Spleen (tissue), 11 donors: ENCODE measurements around the gene PLXNA2. TPM values are rescaled to one million over a fixed set of nuclear protein-coding genes. Genes with fewer than 3 reads are reported as not detected.

ENCODE experiments used
- DNase-seq: peaks from one replicate; pipeline ENCODE4 v3.0.0-alpha.2; 2020
- H3K27ac ChIP-seq, 8 donors: fragments of 200-600 bp; sonication (generic) in 7 of 8; 1 replicate in 4 of 8; 2 replicates in 4 of 8; pipeline versions ENCODE4 v1.5.0 to v1.8.0; 2016 to 2021; ENCODE audit warnings: inconsistent platforms in 4 of 8, mild to moderate bottlenecking in 4 of 8, moderate library complexity in 1 of 8
- H3K27me3 ChIP-seq, 7 donors: fragments of 200-600 bp; sonication (generic) in 6 of 7; replicated peaks in 1 of 7; 1 replicate in 4 of 7; 2 replicates in 3 of 7; pipeline versions ENCODE4 v1.5.0 to v1.8.0; 2016 to 2021; ENCODE audit warnings: inconsistent platforms in 3 of 7, mild to moderate bottlenecking in 1 of 7
- H3K36me3 ChIP-seq, 6 donors: fragments of 200-600 bp; sonication (generic) in 5 of 6; 1 replicate in 4 of 6; 2 replicates in 2 of 6; pipeline versions ENCODE4 v1.5.0 to v1.8.0; 2016 to 2021; ENCODE audit warnings: inconsistent platforms in 2 of 6
- H3K4me1 ChIP-seq, 6 donors: fragments of 200-600 bp; sonication (generic) in 5 of 6; 1 replicate in 3 of 6; 2 replicates in 3 of 6; pipeline versions ENCODE4 v1.5.0 to v1.8.0; 2016 to 2021; ENCODE audit warnings: inconsistent platforms in 3 of 6
- H3K4me3 ChIP-seq, 8 donors: fragments of 200-600 bp; sonication (generic) in 7 of 8; 1 replicate in 4 of 8; 2 replicates in 4 of 8; pipeline versions ENCODE4 v1.5.0 to v1.8.0; 2016 to 2021; ENCODE audit warnings: inconsistent platforms in 4 of 8, mild to moderate bottlenecking in 4 of 8, moderate library complexity in 2 of 8
- H3K9me3 ChIP-seq, 8 donors: fragments of 200-600 bp; sonication (generic) in 7 of 8; 1 replicate in 4 of 8; 2 replicates in 4 of 8; pipeline versions ENCODE4 v1.5.0 to v1.8.0; 2016 to 2021; ENCODE audit warnings: inconsistent platforms in 4 of 8
- POLR2A ChIP-seq, 3 donors: fragments of 450-650 bp; IDR thresholded peaks; one replicate each; pipeline ENCODE4 v1.5.1; 2017; ENCODE audit warnings: antibody characterized with exemption in 3 of 3, mild to moderate bottlenecking in 1 of 3
- POLR2AphosphoS5 ChIP-seq, 3 donors: sonication (generic); formaldehyde crosslinking; IDR thresholded peaks; one replicate each; pipeline ENCODE4 v1.5.1; 2017; ENCODE audit warnings: antibody characterized with exemption in 3 of 3
- WGBS, 5 donors: extraction: QIAGEN DNeasy Blood & Tissue Kit in 3 of 5; methylation state at CpG; one replicate each; pipeline versions ENCODE4 v1.1.5 to v1.1.7; 2013 to 2018; 5-methylcytosine and 5-hydroxymethylcytosine counted together
- intact Hi-C: fragments of 100-400 bp; cut with DNase I; formaldehyde crosslinking; loops from one replicate; pipeline ENCODE4 v1.15.0; 2023; ENCODE audit warnings: low total_unique reads
- polyA plus RNA-seq, 3 donors: library from polyadenylated mRNA; stranded (reverse); fragments of 200-250 nt; gene quantifications; one replicate each; pipeline ENCODE4 v1.2.1, GENCODE V29; 2013
- total RNA-seq, 7 donors: library from RNA; depleted of rRNA in 3 of 7; stranded (reverse); fragments of >200 nt in 3 of 7; fragmentation: NEBNext Ultra II Directional in 4 of 7; extraction: Animal tissue kit (Norgen Biotek cat#: 25700) in 4 of 7; gene quantifications; one replicate each; pipeline versions ENCODE4 v1.1.0 to v1.2.1, GENCODE V29; 2016 to 2021
- TF ChIP-seq, protein P1 (sequence below), 11 experiments: fragments of 200-600 bp in 7 of 11; fragments of 450-650 bp in 4 of 11; sonication (generic) in 4 of 11; IDR thresholded peaks in 8 of 11; conservative IDR thresholded peaks in 3 of 11; 1 replicate in 7 of 11; 2 replicates in 4 of 11; pipeline versions ENCODE4 v1.4.0 to v1.8.0; 2016 to 2021; ENCODE audit warnings: antibody characterized with exemption in 11 of 11, inconsistent platforms in 4 of 11, mild to moderate bottlenecking in 1 of 11
- donor health status: healthy with polysubstance abuse.
- donor health status: DM: no; HTN: no; CAD: no; lungs with moderate emphysema.
- donor health status: DM: no; HTN: no; CAD: no.
- donor health status: Bipolar disorder and iron deficiency.
- donor health status: healthy.
- donor health status: DM: no; HTN: no; CAD: no.
- donor health status: DM: yes; HTN: yes; CAD: no.

Gene PLXNA2
- total and polyA plus RNA-seq, 10 donors, result 0.93 to 16.9 (median 7.0) TPM

DNA sequence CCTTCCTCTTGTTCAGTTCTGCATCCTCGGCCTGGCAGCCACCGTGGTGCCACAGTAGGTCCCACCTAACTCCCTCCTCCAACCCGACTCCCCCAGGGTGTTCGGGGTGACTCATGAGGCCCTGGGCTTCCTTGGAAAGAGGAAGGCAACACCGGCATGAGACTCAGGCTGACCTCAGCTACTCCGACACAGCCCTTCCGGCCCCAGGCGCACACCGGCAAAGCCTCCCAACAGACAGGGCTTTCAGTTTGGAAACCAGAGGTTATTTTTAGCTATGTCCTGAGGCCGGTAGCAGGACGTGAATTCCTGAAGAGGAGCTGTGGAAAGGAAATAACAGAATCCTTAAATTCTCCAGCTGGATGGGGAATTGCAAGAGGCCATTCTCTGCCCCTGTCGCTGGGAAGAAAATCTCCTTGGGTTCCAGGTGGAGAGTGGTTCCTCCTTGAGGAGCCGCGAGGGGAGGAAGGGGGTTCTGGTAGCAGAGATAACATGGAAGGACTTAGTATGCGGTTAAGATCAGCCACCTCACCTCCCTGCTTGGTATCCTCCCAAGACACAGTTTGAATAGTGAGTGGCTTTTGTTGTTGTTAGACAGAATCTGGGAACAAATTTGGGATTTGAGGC, 24.4 kb downstream of the PLXNA2 start:
- intact Hi-C loops, result no loop called here
- TF ChIP-seq POLR2AphosphoS5 (IDR thresholded peaks at IDR 0.05), result peak; percentile 37 to 61 (median 50)
- TF ChIP-seq, protein P1, sequence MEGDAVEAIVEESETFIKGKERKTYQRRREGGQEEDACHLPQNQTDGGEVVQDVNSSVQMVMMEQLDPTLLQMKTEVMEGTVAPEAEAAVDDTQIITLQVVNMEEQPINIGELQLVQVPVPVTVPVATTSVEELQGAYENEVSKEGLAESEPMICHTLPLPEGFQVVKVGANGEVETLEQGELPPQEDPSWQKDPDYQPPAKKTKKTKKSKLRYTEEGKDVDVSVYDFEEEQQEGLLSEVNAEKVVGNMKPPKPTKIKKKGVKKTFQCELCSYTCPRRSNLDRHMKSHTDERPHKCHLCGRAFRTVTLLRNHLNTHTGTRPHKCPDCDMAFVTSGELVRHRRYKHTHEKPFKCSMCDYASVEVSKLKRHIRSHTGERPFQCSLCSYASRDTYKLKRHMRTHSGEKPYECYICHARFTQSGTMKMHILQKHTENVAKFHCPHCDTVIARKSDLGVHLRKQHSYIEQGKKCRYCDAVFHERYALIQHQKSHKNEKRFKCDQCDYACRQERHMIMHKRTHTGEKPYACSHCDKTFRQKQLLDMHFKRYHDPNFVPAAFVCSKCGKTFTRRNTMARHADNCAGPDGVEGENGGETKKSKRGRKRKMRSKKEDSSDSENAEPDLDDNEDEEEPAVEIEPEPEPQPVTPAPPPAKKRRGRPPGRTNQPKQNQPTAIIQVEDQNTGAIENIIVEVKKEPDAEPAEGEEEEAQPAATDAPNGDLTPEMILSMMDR (IDR thresholded peaks at IDR 0.05 in 8 of 11, conservative IDR thresholded peaks at IDR 0.05 in 3 of 11), result no peak
- Histone ChIP-seq H3K9me3 (no peaks in the 10 kb centered on the region), H3K27ac (peak overlapping the region in 6 of 8 donors; percentile 26 to 65 (median 41)), H3K4me3 (no peak overlapping the region), H3K27me3 (no peaks in the 10 kb centered on the region), H3K4me1 (peaks cover 0 to 25% (median 11%) of the 10 kb centered on the region in 6 donors), H3K36me3 (peaks cover 0 to 18% (median 5%) of the 10 kb centered on the region in 6 donors)
- no peak for DNase-seq
- WGBS, 5 donors, result 18 to 32% (median 20%) methylated on average over 15 of the region's 15 CpGs

DNA sequence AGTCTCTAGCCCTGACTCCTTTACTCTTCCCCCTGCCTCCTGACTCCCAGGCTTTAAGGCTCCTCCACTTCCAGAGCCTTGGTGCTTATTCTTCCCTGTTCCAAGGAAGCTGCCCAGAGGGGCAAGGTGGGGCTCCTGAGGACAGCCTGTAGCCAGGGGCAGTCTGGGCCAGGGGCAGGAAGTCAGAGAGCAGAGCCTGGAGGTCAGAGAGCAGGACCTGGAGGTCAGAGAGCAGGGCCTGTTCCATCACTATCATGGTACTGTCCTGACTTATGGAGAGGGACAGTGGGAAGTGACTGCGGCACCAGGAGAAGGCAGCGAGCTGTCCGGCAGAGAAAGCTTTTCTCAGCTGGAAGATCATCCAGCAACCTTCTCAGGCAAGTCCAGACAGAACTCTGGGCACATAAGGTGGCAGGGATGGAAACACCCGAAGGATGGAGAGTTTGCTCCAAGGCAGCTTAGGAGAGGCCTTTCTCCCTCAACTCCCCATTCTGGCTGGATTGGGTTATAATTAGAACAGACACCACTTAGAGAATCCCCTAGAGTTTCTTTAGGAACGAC, 25.0 kb downstream of the PLXNA2 start:
- Histone ChIP-seq H3K36me3 (peaks cover 0 to 18% (median 5%) of the 10 kb centered on the region in 6 donors), H3K27me3 (no peaks in the 10 kb centered on the region), H3K27ac (peak overlapping the region in 6 of 8 donors; percentile 19 to 65 (median 41)), H3K9me3 (no peaks in the 10 kb centered on the region), H3K4me3 (no peak overlapping the region), H3K4me1 (peaks cover 0 to 31% (median 11%) of the 10 kb centered on the region in 6 donors)
- DNase-seq, result no peak
- intact Hi-C loops, result no loop called here
- TF ChIP-seq, protein P1 (IDR thresholded peaks at IDR 0.05 in 8 of 11, conservative IDR thresholded peaks at IDR 0.05 in 3 of 11), result no peak
- TF ChIP-seq POLR2AphosphoS5 (IDR thresholded peaks at IDR 0.05) (no peak), POLR2A (IDR thresholded peaks at IDR 0.05) (no peak)
- 71 to 83% (median 78%) methylated on average over 5 of the region's 5 CpGs for WGBS, 5 donors

DNA sequence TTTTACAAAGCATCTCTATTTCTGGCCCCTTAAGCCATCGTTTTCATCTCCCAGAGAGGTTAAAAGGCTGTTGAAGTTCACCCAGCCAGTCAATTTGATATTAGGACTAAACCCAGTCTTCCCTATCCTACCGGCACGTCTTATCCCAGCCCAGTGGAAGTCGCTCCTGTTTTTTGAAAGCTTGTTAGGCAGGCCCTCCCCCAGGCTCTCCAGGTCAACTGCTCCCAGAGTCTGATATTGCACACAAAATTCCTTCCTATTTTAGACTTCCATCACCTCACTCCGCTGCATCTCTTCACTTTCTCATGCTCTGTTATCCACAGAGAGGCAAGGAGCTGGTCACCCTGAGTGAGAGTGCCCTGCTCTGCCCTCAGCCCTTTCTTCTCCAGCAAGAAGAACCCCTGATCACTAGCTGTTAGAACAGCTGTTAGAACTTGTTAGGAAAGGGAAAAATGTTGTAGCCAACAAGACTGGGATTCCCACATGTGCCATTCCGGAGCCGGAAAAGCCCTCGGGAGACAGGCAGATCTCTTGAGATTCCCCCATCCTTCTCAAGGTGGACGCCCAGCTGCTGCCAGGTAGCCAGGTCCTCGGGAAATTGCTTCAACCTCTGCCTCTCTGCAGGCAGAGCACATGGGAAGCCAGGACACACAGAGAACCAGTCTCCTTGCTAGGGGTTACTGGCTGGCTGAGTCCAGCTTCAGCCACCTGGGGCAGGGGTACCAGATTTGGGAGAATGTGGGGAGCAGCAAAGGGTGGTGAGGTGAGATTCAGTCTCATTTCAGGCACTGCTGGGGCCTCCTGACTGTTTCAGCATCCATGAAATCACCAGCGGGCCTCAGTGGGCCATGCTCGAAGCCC, 25.7 kb downstream of the PLXNA2 start:
- intact Hi-C loops, result no loop called here
- no peak overlapping the region for H3K4me3 ChIP-seq
- H3K36me3 ChIP-seq, result peaks cover 0 to 18% (median 5%) of the 10 kb centered on the region in 6 donors
- no peaks in the 10 kb centered on the region for H3K9me3 ChIP-seq
- H3K27ac ChIP-seq, result peak overlapping the region in 3 of 8 donors; percentile 49 to 65 (median 54)
- peaks cover 0 to 38% (median 12%) of the 10 kb centered on the region in 6 donors for H3K4me1 ChIP-seq
- H3K27me3 ChIP-seq, result no peaks in the 10 kb centered on the region
- DNase-seq, result no peak
- 87 to 91% (median 89%) methylated on average over 9 to 12 of the region's 12 CpGs for WGBS, 5 donors
- TF ChIP-seq POLR2A (IDR thresholded peaks at IDR 0.05) (no peak), POLR2AphosphoS5 (IDR thresholded peaks at IDR 0.05) (no peak)
- TF ChIP-seq, protein P1 (IDR thresholded peaks at IDR 0.05 in 8 of 11, conservative IDR thresholded peaks at IDR 0.05 in 3 of 11), result no peak
